Stimulated activated CD8-positive, alpha-beta memory T cell treated with anti-CD3 and anti-CD28 coated beads, Interleukin-7, amount 100 ng/mL, for 4 hours (primary cell): ENCODE measurements around the gene YY1.
"Not testable (repeated sequence)": the region's sequence is repeated elsewhere in the genome, so short reads cannot be mapped to it uniquely, and the experiment has no call there.

ENCODE experiments used
- DNase-seq, 2 donors: peaks; one replicate each; pipeline ENCODE4 v3.0.0-alpha.2; 2020; ENCODE audit warnings: low read depth in 2 of 2

YY1 gene

GRCh38 chr14:100283984-100284881, 45.3 kb downstream of the YY1 start:
- no peak for DNase-seq

- peak; percentile 41 to 72 for DNase-seq
Observed at GRCh38 chr14:100285021-100285912, 46.3 kb downstream of the YY1 start.

- DNase-seq: no peak
Observed at GRCh38 chr14:100285913-100286400, 47.0 kb downstream of the YY1 start.

- DNase-seq: no peak
Observed at GRCh38 chr14:100286484-100287191, 47.7 kb downstream of the YY1 start.

GRCh38 chr14:100287202-100287997, 48.5 kb downstream of the YY1 start:
- DNase-seq: no peak

GRCh38 chr14:100287998-100288295, 49.0 kb downstream of the YY1 start:
- DNase-seq: not testable (repeated sequence)

GRCh38 chr14:100288382-100289185, 49.6 kb downstream of the YY1 start:
- DNase-seq: no peak

- DNase-seq: no peak
Observed at GRCh38 chr14:100289916-100290606, 51.1 kb downstream of the YY1 start.

- DNase-seq: no peak
Observed at GRCh38 chr14:100290607-100291304, 51.8 kb downstream of the YY1 start.

- DNase-seq: no peak
Observed at GRCh38 chr14:100291305-100292075, 52.5 kb downstream of the YY1 start.

- DNase-seq: no peak
Observed at GRCh38 chr14:100292301-100292775, 53.4 kb downstream of the YY1 start.

- DNase-seq: no peak
Observed at GRCh38 chr14:100292776-100293461, 54.0 kb downstream of the YY1 start.

- no peak for DNase-seq
Observed at GRCh38 chr14:100293497-100294212, 54.7 kb downstream of the YY1 start.

GRCh38 chr14:100294213-100294962, 55.4 kb downstream of the YY1 start:
- no peak for DNase-seq

GRCh38 chr14:100294963-100295330, 56.0 kb downstream of the YY1 start:
- no peak for DNase-seq
